GM21526 (cell line): Measurements from ENCODE around the gene MUC12.
"Not testable (repeated sequence)": the region's sequence is repeated elsewhere in the genome, so short reads cannot be mapped to it uniquely, and the experiment has no call there.

ENCODE experiments used
- ATAC-seq: cut with Tn5 transposase; IDR thresholded peaks from one replicate; pipeline ENCODE4 v1.9.1; 2021; ENCODE audit warnings: moderate library complexity; ENCODE audit not compliant: unreplicated experiment, low FRiP score

MUC12 gene

GRCh38 chr7:100983451-100984187 is 14.3 kb downstream of the MUC12 start:
- ATAC-seq = no peak

DNA sequence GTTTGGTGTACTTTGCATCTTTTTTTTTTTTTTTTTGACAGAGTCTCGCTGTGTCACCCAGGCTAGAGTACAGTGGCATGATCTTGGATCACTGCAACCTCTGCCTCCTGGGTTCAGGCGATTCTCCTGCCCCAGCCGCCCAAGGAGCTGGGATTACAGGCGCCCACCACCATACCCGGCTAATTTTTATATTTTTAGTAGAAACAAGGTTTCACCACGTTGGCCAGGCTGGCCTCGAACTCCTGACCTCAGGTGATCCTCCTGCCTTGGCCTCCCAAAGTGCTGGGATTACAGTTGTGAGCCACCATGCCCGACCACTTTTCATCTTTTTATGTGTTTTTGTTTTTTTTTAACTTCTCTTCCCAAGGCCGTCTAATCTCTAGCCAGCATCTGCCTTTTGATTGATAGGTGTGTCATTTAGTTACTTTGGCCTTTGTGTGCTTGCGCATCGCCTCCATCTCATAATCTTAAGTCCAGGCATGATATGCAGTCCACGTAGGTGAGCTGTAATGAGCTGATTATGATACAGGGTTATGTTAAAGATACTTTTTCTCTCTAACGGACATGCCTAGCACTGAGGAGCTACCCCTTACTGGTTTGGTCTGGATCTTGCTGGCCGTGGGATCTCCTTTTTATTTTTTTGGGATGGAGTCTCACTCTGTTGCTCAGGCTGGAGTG is 15.0 kb downstream of the MUC12 start:
- ATAC-seq = not testable (repeated sequence)

- ATAC-seq = not testable (repeated sequence)
These were observed 15.8 kb downstream of the MUC12 start for GRCh38 chr7:100985033-100985797.

GRCh38 chr7:100991631-100992030 is 22.3 kb downstream of the MUC12 start:
- no peak for ATAC-seq

DNA sequence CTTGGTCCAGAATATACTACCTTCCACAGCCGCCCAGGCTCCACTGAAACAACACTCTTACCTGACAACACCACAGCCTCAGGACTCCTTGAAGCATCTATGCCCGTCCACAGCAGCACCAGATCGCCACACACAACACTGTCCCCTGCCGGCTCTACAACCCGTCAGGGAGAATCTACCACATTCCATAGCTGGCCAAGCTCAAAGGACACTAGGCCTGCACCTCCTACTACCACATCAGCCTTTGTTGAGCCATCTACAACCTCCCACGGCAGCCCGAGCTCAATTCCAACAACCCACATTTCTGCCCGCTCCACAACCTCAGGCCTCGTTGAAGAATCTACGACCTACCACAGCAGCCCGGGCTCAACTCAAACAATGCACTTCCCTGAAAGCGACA is 22.9 kb downstream of the MUC12 start:
- ATAC-seq = not testable (repeated sequence)

GRCh38 chr7:100994671-100995070 is 25.3 kb downstream of the MUC12 start:
- ATAC-seq = not testable (repeated sequence)

DNA sequence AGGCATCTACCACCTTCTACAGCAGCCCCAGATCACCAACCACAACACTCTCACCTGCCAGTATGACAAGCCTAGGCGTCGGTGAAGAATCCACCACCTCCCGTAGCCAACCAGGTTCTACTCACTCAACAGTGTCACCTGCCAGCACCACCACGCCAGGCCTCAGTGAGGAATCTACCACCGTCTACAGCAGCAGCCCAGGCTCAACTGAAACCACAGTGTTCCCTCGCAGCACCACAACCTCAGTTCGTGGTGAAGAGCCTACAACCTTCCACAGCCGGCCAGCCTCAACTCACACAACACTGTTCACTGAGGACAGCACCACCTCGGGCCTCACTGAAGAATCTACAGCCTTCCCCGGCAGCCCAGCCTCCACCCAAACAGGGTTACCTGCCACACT is 29.2 kb downstream of the MUC12 start:
- ATAC-seq = not testable (repeated sequence)

- not testable (repeated sequence) for ATAC-seq
These were observed 30.0 kb downstream of the MUC12 start for GRCh38 chr7:100999334-100999733.

GRCh38 chr7:101000025-101000424 is 30.7 kb downstream of the MUC12 start:
- not testable (repeated sequence) for ATAC-seq

DNA sequence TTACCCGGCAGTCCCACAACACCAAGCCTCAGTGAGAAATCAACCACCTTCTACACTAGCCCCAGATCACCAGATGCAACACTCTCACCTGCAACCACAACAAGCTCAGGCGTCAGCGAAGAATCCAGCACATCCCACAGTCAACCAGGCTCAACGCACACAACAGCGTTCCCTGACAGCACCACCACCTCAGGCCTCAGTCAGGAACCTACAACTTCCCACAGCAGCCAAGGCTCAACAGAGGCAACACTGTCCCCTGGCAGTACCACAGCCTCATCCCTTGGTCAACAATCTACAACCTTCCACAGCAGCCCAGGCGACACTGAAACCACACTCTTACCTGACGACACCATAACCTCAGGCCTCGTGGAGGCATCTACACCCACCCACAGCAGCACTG is 33.0 kb downstream of the MUC12 start:
- ATAC-seq = not testable (repeated sequence)

- not testable (repeated sequence) for ATAC-seq
These were observed 38.0 kb downstream of the MUC12 start for GRCh38 chr7:101007361-101007760.

DNA sequence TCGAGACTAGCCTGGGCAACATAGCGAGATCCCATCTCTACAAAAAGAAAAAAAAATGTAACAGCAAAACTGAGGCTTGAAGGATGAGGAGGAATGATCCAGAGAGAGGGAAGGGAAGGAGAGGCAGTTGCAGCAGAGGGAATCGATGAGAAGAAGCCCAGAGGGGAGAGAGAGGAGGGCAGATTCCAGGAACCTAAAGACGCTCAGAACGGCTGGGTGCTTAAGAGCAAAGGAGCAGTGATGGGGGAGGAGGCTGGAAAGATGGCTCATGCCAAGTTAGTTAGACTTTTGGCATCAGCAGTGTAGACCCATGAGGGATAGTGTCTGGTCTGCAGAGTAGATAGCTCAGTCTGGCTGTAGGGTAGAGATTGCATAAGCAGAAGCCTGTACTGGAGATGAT is 40.3 kb downstream of the MUC12 start:
- ATAC-seq = no peak

- no peak for ATAC-seq
These were observed 43.6 kb downstream of the MUC12 start for GRCh38 chr7:101012931-101013330.

DNA sequence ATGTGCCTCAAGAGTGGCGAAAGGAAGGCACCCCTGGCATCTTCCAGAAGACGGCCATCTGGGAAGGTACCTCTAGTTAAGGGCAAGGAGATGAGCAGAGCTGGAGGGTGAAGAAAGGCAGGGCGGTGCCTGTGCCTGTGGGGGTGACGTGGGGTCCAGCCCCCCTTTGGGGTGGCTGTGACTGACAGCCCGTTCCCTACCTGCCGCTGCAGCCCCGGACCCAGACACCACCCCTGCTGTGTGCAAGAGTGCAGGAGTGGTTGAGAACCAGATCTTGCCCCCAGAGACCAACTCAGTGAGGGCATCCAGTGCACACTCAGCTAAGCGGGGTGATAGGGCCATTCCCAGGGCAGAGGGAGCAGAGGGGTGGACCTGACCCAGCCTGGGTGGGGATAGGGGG is 46.3 kb downstream of the MUC12 start:
- ATAC-seq = no peak

DNA sequence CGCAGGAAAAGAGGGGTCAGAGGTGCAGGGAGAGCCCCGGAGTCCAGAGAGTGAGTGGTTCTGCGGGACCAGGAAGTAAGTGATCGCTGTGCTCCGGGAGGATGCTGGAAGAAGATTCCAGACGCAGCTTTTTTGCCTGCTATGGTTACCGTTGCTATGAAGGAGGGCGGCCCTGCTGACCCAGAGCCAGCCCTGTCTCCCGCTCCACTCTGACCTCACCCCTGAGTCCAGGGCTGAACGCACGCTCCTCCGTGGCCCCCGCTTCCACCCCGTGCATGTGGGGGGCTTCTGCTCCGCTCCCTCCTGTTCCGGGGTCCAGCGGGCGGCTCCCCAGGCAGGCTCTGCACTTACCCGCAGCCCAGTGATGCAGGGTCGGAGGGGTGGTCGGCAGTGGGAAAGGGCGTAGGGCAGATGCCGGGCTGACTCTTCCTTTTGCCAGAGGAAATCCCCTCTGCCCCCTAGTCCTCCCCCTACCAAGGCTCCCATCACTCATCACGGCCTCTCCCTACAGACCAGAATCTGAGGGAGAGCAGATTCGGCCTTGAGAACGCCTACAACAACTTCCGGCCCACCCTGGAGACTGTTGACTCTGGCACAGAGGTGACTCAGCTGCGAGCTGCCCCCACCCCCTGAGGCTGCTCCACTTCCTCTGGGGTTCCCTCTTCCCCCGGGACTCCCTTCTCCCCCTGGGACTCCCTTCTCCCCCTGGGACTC is 47.9 kb downstream of the MUC12 start:
- ATAC-seq = no peak

DNA sequence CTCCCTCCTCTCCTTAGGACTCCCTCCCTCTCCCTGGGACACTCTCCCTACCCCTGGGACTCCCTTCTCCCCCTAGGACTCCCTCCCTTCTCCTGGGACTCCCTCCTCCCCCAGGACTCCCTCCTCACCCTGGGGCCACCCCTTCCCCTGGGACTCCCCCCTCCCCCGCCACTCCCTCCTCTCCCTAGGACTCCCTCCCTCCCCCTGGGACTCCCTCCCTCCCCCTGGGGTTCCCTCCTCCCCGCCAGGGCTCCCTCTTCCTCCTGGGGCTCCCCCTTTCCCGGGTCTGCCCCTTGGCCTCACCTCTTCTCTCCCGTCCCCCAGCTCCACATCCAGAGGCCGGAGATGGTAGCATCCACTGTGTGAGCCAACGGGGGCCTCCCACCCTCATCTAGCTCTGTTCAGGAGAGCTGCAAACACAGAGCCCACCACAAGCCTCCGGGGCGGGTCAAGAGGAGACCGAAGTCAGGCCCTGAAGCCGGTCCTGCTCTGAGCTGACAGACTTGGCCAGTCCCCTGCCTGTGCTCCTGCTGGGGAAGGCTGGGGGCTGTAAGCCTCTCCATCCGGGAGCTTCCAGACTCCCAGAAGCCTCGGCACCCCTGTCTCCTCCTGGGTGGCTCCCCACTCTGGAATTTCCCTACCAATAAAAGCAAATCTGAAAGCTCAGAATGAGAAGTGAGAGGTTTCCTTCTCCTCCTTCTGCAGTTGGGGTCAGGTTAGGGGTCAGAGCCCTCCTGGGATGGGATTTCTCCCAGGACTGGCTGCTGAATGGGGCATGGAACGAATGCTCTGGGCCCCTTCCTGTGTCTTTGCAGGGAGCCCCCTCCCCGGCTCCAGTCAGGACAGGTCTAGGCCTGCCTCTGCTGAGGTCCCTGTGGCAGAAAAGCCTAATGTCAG is 49.2 kb downstream of the MUC12 start:
- no peak for ATAC-seq

GRCh38 chr7:101020444-101020843 is 51.1 kb downstream of the MUC12 start:
- no peak for ATAC-seq

- ATAC-seq = no peak
These were observed 52.3 kb downstream of the MUC12 start for GRCh38 chr7:101021703-101022102.

- no peak for ATAC-seq
These were observed 54.5 kb downstream of the MUC12 start for GRCh38 chr7:101023839-101024238.

DNA sequence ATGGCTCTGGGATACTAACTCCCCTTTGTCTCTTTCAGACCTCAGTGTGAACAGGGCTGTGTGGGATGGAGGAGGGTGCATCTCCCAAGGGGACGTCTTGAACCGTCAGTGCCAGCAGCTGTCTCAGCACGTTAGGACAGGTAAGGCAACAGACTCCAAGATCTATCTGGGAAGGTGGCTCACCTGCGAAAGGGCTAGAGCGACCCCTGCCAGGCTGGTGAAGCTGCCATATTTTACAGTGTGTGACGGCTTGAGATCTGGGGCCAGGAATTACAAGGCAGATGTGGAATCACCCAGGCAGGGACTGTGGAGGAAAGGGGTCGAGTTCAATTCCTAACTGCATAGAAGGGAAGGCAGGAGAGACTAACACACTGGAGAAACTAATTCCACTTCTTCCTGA is 61.7 kb downstream of the MUC12 start:
- no peak for ATAC-seq
